Activated T-cell treated with anti-CD3 and anti-CD28 coated beads, Interleukin-2, amount 50 U/mL, for 4 hours (primary cell): Measurements from ENCODE around the gene CMSS1. TPM values are rescaled to one million over a fixed set of nuclear protein-coding genes. Genes with fewer than 3 reads are reported as not detected.

ENCODE experiments used
- ATAC-seq, 2 donors: fragments of 200-7000 bp; cut with Tn5 transposase; one replicate each; pipeline ENCODE4 v1.10.0; 2021
- DNase-seq: peaks from one replicate; pipeline ENCODE4 v3.0.0-alpha.2; 2020
- H3K27me3 Mint-ChIP-seq: one replicate; pipeline ENCODE4 v1.8.0; 2021; ENCODE audit warnings: low read depth, mixed read lengths
- H3K36me3 Mint-ChIP-seq: one replicate; pipeline ENCODE4 v1.8.0; 2022; ENCODE audit warnings: mixed read lengths; ENCODE audit not compliant: insufficient read depth
- H3K4me1 Mint-ChIP-seq: one replicate; pipeline ENCODE4 v1.8.0; 2021; ENCODE audit warnings: low read depth, mixed read lengths
- H3K4me3 Mint-ChIP-seq: one replicate; pipeline ENCODE4 v1.8.0; 2021; ENCODE audit warnings: mild to moderate bottlenecking, moderate library complexity, mixed read lengths
- H3K9me3 Mint-ChIP-seq: one replicate; pipeline ENCODE4 v1.8.0; 2021; ENCODE audit warnings: mixed read lengths
- total RNA-seq, 3 donors: library from RNA; stranded (reverse); gene quantifications; one replicate each; pipeline ENCODE4 v1.2.1, GENCODE V29; 2021

Gene CMSS1
- total RNA-seq, 3 donors from 2014 or later: 126 to 157 (median 136) TPM

DNA sequence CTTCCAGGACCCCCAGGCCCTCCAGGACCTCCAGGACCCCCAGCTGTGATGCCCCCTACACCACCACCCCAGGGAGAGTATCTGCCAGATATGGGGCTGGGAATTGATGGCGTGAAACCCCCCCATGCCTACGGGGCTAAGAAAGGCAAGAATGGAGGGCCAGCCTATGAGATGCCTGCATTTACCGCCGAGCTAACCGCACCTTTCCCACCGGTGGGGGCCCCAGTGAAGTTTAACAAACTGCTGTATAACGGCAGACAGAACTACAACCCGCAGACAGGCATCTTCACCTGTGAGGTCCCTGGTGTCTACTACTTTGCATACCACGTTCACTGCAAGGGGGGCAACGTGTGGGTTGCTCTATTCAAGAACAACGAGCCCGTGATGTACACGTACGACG, 22.1 kb upstream of the CMSS1 start:
- no peaks in the 10 kb centered on the region for H3K9me3 Mint-ChIP-seq
- no peaks in the 10 kb centered on the region for H3K4me1 Mint-ChIP-seq
- peaks cover 5% of the 10 kb centered on the region for H3K27me3 Mint-ChIP-seq
- DNase-seq (no peak), ATAC-seq (no peak)
- no peak overlapping the region for H3K4me3 Mint-ChIP-seq
- H3K36me3 Mint-ChIP-seq: no peaks in the 10 kb centered on the region

DNA sequence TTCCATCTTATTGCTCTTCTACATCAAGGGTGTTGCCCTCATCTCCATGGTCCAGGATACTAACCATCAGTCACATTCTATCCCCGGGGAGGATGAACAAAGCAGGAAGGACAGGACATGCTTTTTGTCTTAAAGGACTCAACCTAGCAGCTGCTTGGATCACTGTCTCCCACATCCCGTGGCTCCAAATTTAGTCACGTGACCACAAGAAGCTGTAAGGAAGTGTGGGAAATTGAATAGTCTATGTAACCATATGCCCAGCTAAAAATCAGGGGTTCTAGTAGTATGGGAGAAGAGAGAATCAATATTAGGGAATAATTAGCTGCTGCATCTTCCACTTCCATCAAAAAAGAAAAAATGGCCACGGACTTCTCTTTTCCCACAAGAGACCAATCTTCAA, 18.2 kb upstream of the CMSS1 start:
- ATAC-seq (no peak), DNase-seq (no peak)
- Mint-ChIP-seq H3K27me3 (peaks cover 3% of the 10 kb centered on the region), H3K9me3 (peaks cover 4% of the 10 kb centered on the region), H3K4me1 (no peaks in the 10 kb centered on the region), H3K4me3 (no peak overlapping the region), H3K36me3 (peaks cover 4% of the 10 kb centered on the region)

DNA sequence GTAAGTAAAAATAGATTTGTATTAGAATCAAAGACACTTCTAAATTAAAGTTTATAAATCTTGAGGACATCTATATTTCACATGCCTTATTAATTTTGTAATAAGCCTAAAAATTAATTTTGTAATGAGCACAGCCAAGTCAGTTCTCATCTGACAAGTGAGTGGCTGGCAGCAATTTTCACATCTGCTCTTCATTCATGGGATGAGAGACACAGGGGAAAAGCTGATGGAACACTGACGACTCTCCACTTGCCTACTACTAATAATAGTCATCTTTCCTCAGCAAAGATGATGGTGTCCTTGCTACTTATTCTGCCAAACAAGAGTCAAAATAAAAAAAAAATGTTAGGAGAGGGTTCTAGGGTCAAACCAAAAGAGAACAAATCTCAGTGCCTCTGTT, 14.4 kb upstream of the CMSS1 start:
- H3K36me3 Mint-ChIP-seq: peaks cover 10% of the 10 kb centered on the region
- H3K4me3 Mint-ChIP-seq: no peak overlapping the region
- no peaks in the 10 kb centered on the region for H3K4me1 Mint-ChIP-seq
- peaks cover 3% of the 10 kb centered on the region for H3K27me3 Mint-ChIP-seq
- H3K9me3 Mint-ChIP-seq: peaks cover 10% of the 10 kb centered on the region
- ATAC-seq (no peak), DNase-seq (no peak)

DNA sequence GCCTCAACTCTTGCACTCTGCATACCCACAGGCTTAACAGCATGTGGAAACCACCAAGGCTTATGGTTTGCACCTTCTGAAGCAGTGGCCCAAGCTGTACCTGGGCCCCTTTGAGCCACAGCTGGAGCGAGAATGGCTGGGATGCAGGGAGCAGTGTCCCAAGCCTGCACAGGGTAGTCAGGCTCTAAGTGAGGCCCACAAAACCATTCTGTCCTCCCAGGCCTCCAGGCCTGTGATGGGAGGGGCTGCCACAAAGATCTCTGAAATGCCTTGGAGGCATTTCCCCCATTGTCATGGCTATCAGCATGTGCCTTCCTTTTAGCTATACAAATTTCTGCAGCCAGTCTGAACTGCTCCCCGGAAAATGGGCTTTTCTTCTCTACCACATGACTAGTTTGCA, 12.5 kb upstream of the CMSS1 start:
- no peak overlapping the region for H3K4me3 Mint-ChIP-seq
- H3K27me3 Mint-ChIP-seq: no peaks in the 10 kb centered on the region
- no peaks in the 10 kb centered on the region for H3K4me1 Mint-ChIP-seq
- DNase-seq (no peak), ATAC-seq (no peak)
- H3K9me3 Mint-ChIP-seq: peaks cover 10% of the 10 kb centered on the region
- peaks cover 10% of the 10 kb centered on the region for H3K36me3 Mint-ChIP-seq

DNA sequence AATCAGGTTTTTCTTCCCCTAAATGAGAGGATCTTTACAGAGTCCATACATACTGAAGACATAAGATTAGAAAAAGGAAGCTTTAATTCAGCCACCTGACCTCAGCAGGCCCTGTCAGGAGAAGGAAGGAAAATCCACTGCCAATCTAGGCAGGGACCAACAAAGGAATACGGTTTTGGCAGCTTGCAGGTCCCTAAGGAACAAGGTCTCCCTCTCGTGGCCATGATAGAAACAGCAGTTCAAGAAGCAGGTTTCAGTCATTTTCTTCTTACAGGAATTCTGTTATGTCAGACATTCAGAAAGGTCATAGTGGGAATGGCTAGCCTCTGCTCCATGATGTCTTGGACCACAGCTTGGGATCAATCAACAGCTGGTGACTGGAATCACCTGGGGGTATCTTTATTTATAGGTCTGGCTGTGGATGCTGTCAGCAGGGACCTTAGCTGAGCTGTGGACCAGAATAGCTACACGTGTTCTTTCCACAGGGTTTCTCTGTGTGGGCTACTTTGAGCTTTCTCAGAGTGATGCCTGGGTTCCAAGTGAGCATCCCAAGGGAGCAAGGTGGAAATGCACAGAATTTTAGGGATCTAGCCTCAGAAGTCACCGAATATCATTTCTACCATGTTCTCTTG, 9.4 kb upstream of the CMSS1 start:
- peak in 1 of 2 donors; percentile 28 for ATAC-seq
- Mint-ChIP-seq H3K36me3 (peaks cover 7% of the 10 kb centered on the region), H3K4me1 (no peaks in the 10 kb centered on the region), H3K27me3 (no peaks in the 10 kb centered on the region), H3K9me3 (peaks cover 6% of the 10 kb centered on the region), H3K4me3 (no peak overlapping the region)
- DNase-seq: peak; percentile 23

DNA sequence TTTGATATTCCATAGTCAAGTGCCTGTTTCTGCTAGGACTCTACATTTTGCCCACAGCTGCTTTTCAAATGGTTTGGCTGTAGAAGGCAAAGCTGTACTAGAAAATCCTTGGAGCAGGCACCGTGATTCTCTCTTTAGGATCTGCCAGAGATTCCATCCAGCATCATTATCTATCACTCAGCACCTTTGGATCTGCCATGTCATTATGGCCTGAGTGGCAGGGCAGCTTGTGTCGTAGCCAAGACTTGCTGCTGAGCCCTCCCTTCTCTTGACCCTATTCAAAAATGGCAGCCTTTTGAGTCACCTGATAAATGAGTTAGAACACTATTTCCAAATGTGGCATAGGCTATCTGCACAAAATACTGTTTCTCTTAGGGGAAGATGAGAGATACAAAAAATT, 8.1 kb upstream of the CMSS1 start:
- Mint-ChIP-seq H3K27me3 (no peaks in the 10 kb centered on the region), H3K4me3 (no peak overlapping the region), H3K9me3 (peaks cover 6% of the 10 kb centered on the region), H3K4me1 (no peaks in the 10 kb centered on the region), H3K36me3 (peaks cover 5% of the 10 kb centered on the region)
- no peak for DNase-seq
- ATAC-seq: no peak

DNA sequence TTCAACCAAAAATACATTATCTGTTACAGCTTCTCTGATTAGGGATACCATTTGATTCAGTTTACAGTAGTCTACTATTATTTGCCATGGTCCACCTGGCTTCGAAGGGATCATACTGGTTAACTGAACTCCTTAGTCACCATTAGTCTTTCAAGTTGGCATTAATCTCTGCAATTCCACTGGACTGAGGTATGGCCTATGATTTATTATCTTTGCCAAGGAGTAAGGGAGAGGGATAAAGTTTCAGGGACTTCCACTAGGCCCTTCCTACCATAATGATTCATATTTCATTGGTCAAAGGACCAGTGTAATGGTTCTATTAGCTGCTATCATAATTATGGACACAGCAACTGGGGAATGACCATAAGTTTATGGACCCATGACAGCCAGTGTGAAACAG, 7.3 kb upstream of the CMSS1 start:
- ATAC-seq: no peak
- Mint-ChIP-seq H3K4me3 (no peak overlapping the region), H3K36me3 (peaks cover 5% of the 10 kb centered on the region), H3K4me1 (no peaks in the 10 kb centered on the region), H3K27me3 (no peaks in the 10 kb centered on the region), H3K9me3 (peaks cover 5% of the 10 kb centered on the region)
- DNase-seq: no peak

DNA sequence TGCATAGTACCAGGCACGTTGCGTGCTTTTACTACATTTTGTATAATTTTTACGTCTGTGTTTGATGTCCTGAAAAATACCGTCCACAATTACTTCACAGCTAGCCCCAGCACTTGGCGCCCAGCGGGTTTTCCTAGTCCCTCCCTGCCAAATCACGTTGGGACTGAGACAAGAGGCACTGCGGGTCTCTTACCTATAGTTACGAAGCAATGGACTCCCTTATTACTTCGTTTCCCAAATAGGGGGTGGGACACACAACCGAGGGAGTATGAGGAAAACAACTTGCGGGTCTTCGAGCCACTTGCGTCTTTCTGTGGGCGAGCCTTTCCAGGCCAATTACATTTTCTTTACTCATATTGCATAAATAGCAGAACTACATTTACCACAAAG, 620 bp upstream of the CMSS1 start:
- Mint-ChIP-seq H3K4me3 (peak overlapping the region; percentile 98), H3K9me3 (no peaks in the 10 kb centered on the region), H3K36me3 (peaks cover 15% of the 10 kb centered on the region), H3K27me3 (no peaks in the 10 kb centered on the region), H3K4me1 (peaks cover 35% of the 10 kb centered on the region)
- ATAC-seq (no peak), DNase-seq (no peak)

DNA sequence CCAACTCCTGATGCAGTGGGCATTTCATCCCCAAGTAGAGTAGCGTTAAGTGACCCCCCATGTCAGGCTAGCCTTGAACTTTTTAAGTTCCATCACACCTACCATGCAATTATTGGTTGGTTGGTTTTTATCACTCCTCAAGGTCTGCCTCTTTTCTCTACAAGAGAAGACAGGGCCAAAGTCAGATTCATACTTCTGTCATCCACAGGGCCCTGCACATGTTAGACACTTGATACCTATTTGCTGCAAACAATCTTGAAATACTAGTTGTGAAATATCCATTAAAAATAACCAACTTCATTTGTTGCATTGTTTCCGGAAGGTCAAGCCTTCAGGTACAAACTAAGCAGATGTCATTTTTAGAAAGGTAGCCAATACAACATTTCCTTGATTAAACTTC, 1.2 kb downstream of the CMSS1 start:
- no peak for DNase-seq
- peaks cover 15% of the 10 kb centered on the region for H3K36me3 Mint-ChIP-seq
- no peak for ATAC-seq
- peak overlapping the region; percentile 98 for H3K4me3 Mint-ChIP-seq
- H3K4me1 Mint-ChIP-seq: peaks cover 40% of the 10 kb centered on the region
- H3K27me3 Mint-ChIP-seq: no peaks in the 10 kb centered on the region
- no peaks in the 10 kb centered on the region for H3K9me3 Mint-ChIP-seq

DNA sequence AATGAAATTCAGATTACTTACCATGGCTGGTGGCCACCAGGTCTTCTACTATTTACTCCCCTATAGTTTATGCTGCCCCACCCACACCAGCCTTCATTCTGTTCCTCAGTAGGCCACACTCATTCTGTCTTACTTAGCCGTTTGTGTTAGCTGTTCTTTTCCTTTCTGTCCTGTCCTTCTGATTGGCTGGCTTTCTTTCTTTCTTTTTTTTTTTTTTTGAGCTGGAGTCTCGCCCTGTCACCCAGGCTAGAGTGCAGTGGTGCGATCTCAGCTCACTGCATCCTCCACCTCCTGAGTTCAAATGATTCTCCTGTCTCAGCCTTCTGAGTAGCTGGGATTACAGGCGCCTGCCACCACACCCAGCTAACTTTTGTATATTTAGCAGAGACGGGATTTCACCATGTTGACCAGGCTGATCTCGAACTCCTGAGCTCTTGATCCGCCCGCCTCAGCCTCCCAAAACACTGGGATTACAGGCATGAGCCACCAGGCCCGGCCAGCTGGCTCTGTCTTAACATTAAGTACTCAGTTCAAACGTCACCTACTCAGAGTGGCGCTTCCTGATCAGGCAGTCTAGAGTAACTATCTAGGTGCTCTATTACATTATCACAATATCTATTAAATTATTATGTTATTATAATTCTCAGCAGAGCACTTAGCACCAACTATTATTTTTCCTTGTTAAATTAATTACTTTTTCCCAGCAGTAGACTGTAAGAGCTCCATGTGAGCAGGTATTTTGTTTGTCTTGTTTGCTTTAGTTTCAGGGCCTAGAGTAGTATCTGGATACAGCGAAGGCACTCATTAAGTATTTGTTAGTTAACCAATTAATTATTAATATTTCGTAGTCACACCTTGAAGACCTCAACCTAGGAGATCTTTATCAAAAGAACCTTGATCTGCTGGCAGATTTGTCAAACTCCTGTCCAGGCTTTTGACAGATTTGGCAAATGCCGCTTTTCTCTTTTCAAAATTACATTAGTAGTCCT, 6.4 kb downstream of the CMSS1 start:
- no peak overlapping the region for H3K4me3 Mint-ChIP-seq
- H3K27me3 Mint-ChIP-seq: no peaks in the 10 kb centered on the region
- no peaks in the 10 kb centered on the region for H3K9me3 Mint-ChIP-seq
- ATAC-seq (no peak), DNase-seq (no peak)
- H3K4me1 Mint-ChIP-seq: peaks cover 27% of the 10 kb centered on the region
- H3K36me3 Mint-ChIP-seq: peaks cover 16% of the 10 kb centered on the region

DNA sequence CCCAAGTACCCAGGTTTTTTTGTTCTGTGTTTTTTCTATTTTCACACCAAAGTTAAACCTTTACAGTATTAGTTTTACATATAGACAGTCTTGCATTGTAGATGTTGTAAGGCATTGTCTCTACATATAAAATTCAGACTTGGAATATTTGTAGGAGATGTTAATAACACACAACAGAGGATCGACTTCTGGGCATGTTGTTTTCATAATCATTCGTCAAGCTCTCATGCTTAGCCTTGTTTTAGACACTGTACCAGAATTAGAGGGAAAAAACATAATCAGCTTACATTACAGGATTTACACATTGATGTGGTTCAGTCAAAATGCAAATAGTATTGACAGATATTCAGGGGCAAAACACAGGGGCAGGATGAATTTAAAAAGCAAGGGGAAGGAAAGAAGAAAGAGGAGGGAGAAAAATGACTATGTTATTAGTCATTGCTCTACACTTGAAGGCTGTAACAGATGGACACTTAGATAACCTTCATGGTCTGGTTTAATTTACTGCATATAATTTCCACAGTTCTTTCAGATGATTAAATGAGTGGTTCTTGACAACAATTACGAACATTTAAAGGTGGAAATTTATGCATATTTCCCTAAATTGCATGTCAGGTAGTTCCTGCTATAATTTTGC, 7.5 kb downstream of the CMSS1 start:
- Mint-ChIP-seq H3K4me3 (no peak overlapping the region), H3K27me3 (no peaks in the 10 kb centered on the region), H3K36me3 (peaks cover 12% of the 10 kb centered on the region), H3K4me1 (peaks cover 19% of the 10 kb centered on the region), H3K9me3 (no peaks in the 10 kb centered on the region)
- DNase-seq: no peak
- peak; percentile 41 to 71 for ATAC-seq

DNA sequence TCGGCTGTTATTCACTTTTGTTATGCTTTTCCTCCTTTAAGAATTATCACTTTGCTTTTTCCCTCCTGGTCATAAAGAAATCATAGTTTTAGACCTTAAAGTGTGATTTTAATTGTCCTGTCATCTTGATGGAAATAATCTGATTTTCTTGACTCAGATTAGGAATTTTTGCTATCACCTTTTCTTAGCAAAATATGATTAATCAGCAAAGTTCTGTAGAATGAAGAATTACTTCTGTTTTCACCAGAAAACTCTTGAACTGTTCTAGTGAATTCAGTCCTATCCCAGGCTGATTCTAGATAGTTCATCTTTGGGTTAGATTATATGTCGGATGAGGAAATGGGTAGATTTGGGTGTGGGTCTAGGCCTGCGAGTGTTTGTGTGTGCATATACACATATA, 12.2 kb downstream of the CMSS1 start:
- Mint-ChIP-seq H3K9me3 (no peaks in the 10 kb centered on the region), H3K4me3 (no peak overlapping the region), H3K4me1 (peaks cover 9% of the 10 kb centered on the region), H3K27me3 (no peaks in the 10 kb centered on the region), H3K36me3 (peaks cover 2% of the 10 kb centered on the region)
- no peak for ATAC-seq
- no peak for DNase-seq

DNA sequence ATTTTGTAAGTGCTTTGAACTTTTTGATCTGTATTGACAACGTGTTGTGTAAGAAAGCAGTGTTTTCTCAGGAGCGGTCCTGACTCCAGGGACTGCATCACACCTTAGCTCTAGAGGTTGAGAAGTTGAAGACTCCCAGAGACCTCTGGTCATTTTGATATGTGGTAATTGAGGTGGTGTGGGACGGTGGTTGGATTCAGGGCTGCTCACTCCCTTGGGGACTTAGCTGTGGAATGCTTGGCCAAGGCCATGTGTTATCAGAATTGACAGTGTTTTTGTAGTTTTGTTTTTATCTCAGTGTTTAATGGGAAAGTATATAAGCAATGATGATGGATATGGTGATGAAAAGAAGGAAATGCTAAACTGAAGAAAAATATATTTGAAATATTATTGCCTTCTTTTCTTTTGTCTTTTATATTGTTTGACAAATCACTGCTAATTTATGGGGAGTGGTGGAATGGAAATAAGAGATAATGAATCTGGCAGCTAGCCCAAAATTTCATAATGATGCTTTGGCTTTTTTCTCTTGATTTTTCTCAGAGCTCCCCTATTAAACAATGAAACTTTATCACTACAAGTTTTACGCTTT, 16.0 kb downstream of the CMSS1 start:
- DNase-seq: no peak
- Mint-ChIP-seq H3K4me1 (peaks cover 5% of the 10 kb centered on the region), H3K27me3 (no peaks in the 10 kb centered on the region), H3K9me3 (no peaks in the 10 kb centered on the region), H3K36me3 (peaks cover under 1% of the 10 kb centered on the region), H3K4me3 (no peak overlapping the region)
- ATAC-seq: no peak

DNA sequence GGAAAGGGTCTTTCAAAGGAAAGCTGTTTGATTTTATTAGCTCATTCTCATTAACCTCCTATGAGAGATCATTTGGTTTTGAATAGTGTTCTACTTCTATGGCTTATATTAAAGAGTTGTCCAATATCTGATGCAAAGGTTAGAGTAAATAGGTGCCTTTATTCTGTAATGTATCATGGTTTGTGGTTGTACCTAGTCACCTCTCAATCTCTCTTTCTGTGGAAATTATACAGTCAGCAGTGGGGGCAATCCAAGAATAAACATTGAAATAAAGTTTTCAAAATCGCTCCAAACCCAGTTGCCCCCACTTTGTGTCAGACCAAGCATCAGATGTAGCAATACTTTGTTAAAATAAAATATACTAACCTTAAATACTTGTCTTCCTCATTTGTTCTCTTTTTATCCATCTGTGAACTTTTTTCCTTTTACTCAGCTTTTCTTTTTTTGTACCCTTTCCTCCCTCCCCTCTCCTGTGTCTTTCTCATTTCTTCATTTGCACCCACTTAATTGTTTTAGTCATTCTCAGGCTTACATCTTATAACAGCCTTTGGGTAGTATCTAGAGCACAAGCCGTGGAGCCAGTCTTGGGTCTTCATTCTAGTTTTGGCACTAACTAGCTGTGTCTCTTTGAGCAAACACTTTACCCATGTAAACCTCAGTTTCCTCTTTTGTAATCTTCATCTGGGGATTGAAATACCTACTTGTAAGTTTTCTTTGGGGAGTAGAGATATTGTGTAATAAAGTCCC, 16.7 kb downstream of the CMSS1 start:
- Mint-ChIP-seq H3K9me3 (no peaks in the 10 kb centered on the region), H3K27me3 (no peaks in the 10 kb centered on the region), H3K4me3 (no peak overlapping the region), H3K4me1 (peaks cover 5% of the 10 kb centered on the region), H3K36me3 (no peaks in the 10 kb centered on the region)
- ATAC-seq (peak in 1 of 2 donors; percentile 34), DNase-seq (no peak)
